Activated gamma-delta T cell treated with anti-CD3 and anti-CD28 coated beads, Interleukin-2, amount 50 U/mL, for 16 hours (primary cell): ENCODE results near the gene BCAP31.
A peak's percentile ranks its signal among the peaks of the same experiment; 100 is the strongest.
"Not testable (repeated sequence)": the region's sequence is repeated elsewhere in the genome, so short reads cannot be mapped to it uniquely, and the experiment has no call there.

Experiments
- DNase-seq: peaks from one replicate; pipeline ENCODE4 v3.0.0-alpha.2; 2020; ENCODE audit warnings: low read depth

Gene BCAP31

DNA sequence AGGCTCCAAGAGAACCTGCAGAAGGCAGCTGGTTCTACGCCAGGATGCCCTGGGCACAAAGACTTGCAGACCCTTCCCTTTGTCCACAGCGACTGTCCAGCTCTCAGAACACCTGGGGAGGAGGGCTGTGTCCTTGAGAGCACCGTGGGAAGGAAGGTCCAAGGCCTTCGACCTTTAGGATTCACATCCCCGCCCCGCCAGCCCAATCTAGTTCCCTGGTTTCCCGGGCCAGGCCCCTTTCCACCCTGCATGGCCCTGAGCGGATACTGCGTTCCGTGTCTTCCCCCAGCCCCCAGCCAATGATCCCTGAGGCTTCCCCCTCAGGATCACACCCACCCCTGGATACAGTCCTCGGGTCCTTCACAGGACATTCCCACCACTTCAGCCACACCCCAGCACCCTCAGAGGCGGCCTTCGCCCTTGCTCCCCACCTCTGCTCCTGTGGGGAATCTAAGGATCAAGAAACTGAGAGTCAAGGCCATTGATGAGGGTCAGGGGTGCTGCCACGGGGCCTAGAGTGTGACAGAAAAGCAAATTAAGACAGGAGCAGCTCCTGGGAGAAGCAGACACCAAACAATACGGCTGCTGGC is 9.6 kb upstream of the BCAP31 start:
- no peak for DNase-seq

DNA sequence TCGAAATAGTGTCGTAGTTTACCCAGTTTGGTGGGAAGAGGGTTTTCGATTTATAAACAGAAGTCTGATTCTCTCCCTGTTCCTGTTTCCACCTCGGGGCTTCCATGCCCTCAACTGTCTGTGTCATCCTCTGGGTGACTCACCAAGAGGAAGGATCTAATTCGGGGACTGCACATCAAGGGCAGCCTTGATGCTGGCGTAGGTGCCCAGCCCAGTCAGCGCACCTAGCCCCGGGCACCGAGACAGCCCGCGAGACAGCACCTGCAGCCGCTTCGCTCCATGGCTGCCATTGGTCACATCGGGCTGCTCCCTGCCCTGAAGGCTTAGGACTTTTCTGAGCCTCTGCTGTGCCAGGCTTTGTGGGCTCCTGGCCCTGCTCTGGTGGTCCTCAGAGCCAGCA is 8.2 kb upstream of the BCAP31 start:
- no peak for DNase-seq

DNA sequence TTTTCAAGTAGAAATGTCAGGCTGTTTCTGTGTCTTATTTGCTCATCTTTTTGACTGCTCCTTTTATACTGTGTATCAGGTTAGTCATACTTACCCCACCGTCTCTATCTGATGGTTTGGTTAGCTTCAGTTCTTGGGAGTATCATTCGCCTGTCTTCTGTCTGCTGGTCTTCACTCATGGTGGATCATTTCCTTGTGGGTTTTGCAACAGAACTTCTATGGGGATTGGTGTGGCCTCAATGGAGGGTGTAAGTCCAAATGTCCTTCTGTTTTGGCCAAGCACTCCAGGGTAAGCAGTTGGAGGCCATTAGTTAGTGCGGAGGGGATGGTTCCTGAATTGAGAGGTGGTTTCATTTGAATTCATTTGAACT is 7.6 kb upstream of the BCAP31 start:
- no peak for DNase-seq

- DNase-seq = no peak
Measured at GRCh38 chrX:153731117-153731844, 7.1 kb upstream of the BCAP31 start.

DNA sequence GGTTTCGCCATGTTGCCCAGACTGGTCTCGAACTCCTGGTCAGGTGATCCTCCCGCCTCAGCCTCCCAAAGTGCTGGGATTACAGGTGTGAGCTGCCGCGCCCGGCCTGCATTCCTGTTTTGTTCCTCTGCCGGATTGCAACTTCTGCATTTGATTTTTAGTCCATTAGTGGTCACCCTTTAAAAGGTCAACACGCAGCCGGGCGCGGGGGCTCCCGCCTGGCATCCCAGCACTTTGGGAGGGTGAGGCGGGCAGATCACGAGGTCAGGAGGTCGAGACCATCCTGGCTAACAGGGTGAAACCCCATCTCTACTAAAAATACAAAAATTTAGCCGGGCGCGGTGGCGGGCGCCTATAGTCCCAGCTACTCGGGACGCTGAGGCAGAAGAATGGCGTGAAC is 5.9 kb upstream of the BCAP31 start:
- not testable (repeated sequence) for DNase-seq

GRCh38 chrX:153728951-153729631 is 4.9 kb upstream of the BCAP31 start:
- DNase-seq = no peak

DNA sequence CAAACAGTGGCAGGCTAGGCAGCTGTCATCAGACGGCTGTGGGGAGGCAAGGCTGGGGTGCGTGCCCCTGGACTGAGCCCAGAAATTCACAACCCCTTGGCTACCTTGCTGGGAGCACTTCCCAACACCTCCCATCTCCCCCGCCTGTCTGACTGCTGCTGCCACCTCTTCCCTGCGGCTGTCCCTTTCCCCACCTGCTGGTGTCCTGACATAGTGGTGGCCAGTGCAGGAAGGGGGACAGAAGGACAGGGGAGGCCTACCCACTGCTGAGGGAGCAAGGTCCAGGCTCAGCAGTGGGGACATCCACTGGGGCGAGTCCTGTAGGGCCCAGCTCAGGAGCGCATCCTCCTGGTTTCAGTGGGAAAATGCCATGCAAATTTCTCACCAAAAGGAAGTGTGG is 3.9 kb upstream of the BCAP31 start:
- DNase-seq = no peak

GRCh38 chrX:153727123-153727931 is 3.1 kb upstream of the BCAP31 start:
- DNase-seq = no peak

DNA sequence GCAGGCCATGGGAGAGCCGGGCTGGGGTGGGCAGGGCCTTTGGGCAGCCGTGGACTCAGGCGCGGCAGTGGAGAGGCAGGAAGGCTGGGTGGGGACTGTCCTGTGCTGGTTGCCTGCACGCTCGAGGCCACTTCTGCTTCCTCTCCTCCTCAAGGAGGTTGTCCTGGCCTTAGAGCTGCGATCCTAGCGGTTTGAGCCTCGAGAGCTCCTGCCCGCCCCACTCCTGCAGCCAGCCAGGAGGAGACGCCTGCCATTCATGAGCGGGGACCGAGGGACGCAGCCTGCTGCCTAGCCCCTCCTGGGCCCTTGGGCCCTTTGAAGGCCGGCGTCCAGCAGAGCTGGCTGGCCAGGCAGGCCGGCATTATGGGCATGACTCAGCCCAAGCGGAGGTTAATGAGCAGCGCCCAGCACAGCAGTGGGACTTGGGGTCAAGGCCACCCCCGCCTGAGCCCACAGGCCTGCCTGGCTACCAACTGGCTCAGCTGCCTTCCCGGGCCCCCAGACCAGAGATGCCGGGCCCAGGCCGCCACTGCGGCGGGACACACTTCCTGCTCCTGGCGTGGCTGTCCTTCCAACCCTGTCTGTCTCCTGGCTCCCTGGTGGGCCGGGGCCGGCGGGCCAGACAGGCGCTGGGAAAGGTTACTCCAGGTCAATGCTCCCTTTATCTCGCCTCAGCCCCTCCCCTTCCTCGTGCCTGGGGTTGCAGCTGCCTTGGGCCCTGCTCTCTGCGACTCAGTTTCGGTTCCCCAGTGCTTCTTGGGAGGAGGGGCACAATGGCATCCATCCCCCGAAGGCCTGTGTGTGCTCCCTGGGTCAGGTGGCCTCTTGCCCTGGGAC is 2.3 kb upstream of the BCAP31 start:
- DNase-seq = no peak

DNA sequence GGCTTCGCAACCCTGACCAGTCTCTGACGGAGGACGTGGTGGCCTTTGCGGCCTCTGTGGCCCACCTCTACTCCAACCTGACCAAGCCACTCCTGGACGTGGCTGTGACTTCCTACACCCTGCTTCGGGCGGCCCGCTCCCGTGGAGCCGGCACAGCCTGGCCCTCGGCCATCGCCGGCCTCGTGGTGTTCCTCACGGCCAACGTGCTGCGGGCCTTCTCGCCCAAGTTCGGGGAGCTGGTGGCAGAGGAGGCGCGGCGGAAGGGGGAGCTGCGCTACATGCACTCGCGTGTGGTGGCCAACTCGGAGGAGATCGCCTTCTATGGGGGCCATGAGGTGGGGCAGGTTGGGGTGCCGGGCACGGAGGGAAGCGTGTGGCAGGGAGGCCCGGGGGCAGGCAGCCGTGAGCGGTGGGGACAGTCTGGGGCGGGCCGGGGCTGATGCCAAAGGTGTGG is 1.7 kb upstream of the BCAP31 start:
- DNase-seq = no peak

DNA sequence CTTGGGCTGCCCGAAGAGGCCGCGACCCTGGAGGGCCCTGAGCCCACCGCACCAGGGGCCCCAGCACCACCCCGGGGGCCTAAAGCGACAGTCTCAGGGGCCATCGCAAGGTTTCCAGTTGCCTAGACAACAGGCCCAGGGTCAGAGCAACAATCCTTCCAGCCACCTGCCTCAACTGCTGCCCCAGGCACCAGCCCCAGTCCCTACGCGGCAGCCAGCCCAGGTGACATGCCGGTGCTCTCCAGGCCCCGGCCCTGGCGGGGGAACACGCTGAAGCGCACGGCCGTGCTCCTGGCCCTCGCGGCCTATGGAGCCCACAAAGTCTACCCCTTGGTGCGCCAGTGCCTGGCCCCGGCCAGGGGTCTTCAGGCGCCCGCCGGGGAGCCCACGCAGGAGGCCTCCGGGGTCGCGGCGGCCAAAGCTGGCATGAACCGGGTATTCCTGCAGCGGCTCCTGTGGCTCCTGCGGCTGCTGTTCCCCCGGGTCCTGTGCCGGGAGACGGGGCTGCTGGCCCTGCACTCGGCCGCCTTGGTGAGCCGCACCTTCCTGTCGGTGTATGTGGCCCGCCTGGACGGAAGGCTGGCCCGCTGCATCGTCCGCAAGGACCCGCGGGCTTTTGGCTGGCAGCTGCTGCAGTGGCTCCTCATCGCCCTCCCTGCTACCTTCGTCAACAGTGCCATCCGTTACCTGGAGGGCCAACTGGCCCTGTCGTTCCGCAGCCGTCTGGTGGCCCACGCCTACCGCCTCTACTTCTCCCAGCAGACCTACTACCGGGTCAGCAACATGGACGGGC is 1.0 kb upstream of the BCAP31 start:
- no peak for DNase-seq

DNA sequence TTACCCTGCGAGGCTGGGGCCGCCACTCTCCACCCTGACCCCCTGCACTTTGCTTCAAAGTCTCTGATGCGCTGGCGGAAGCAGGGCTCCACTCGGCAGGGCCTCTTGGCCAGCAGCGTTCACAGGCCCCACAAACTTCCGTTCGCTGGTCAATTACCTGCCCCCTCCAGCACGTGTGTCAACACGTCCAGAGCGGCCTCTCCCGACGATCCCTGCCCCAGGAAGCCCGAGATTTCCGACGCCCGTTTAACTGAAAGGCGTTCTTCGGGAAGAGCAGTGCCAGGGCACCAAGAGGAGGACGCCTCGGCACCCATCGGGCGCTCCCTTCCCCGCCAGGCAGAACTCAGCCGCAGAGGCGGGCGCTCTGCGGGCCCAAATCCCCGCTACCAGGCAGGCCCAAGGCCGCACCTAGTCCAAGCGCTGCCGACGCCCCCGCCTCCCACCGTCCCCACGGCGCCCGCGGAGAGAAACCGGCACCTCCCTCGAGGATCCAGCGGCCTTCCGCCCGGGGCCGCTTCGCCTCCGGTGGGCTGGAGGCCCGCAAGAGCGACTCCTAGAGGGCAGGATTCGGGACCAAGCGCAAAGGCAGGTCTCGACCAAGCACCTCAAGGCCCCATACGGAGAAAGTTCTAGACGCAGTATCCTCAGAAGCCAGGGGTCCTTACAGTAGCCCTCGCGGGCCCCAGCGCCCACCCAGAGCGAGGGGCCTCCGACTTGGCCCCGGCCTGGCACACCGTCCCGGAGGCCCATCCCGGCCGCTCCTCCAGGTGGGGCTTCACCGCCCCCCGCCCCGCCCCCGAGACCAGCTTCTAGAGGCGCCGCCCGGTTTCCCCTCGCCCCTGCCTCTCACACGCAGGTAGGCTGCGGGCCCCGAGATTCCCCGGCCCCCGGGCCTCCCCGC is 586 bp downstream of the BCAP31 start:
- DNase-seq = peak; percentile 39

DNA sequence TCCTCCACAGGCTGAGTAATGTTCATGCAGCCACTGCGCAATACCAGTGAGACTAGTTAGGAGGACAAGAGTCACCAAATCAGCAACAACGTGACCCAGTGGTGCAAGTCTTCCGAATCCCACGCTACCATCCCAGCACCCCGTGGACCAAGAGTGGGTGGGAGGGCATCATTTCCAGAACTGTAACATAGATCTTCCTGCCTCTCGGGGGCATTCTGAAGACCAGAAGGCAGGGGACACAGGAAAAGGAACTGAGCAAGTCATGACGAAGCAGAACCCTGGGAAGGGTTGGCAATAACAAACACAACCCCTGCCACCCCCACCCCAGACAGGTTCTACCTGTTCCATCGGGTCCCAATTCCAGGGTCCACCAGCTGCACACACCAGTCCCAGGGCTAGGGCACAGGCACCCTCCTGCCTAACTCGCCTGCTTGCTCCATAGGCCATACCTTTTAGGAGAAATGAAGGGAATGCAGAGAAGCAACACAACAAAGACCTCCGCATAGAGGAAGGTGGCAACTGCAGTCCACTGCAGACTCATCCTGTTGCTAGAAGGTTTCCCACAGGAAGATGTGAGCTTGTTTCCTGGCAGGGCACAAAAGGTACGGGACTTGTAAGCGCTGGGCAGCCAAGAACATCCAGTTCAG is 1.4 kb downstream of the BCAP31 start:
- DNase-seq = no peak

- DNase-seq = no peak
Measured at GRCh38 chrX:153719701-153720100, 4.5 kb downstream of the BCAP31 start.

DNA sequence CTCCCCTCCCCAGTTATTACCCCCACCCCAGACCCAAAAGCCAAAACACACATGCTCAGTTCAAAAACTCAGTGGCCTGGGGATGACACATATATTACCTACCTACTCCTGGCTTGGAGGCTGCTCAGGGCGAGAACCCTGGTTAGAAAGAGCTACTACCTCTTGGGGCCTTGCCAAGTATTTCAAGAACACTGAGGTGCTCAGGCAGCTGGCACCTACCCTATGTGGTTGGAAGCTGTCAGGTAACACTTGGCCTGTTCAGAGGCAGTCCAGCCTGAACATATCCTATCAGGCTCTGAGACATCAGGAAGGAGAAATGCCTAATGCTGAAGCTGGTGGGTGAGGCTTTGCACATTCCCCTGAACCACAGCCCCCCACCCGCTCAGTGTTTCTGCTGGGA is 4.9 kb downstream of the BCAP31 start:
- no peak for DNase-seq

DNA sequence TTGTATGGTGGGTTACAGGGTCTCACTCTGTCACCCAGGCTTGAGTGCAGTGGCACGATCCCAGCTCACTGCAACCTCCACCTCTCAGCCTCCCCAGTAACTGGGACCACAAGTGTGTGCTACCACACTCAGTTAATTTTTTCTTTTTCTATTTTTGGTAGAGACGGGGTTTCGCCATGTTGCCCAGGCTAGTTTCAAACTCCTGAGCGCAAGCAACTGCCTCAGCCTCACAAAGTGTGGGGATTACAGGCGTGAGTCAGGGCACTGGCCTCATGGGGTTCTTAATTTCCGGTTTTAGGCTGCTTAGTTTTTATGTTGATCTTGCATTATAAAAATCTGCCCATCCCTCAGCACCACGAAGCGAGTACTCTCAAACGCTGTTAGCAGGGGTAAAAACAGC is 6.7 kb downstream of the BCAP31 start:
- DNase-seq = no peak

DNA sequence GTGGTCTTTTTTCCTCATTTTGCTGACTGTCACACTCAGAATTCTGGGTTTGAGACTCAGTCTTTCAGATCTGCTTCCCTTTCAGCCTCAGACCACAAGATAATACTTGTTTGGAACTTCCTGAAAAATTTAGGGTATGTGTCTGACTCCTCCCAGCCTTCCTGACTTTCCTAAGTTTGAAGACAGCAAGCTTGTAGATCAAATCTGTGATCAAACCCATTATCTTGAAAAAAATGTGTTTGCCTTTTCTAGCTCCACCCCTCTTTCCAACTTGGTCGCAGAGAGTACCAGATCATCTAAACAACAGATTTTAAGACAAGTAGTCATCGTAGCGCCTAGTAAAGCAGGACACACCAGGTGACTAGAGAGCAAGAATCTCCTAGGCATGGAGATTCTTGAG is 9.9 kb downstream of the BCAP31 start:
- no peak for DNase-seq

DNA sequence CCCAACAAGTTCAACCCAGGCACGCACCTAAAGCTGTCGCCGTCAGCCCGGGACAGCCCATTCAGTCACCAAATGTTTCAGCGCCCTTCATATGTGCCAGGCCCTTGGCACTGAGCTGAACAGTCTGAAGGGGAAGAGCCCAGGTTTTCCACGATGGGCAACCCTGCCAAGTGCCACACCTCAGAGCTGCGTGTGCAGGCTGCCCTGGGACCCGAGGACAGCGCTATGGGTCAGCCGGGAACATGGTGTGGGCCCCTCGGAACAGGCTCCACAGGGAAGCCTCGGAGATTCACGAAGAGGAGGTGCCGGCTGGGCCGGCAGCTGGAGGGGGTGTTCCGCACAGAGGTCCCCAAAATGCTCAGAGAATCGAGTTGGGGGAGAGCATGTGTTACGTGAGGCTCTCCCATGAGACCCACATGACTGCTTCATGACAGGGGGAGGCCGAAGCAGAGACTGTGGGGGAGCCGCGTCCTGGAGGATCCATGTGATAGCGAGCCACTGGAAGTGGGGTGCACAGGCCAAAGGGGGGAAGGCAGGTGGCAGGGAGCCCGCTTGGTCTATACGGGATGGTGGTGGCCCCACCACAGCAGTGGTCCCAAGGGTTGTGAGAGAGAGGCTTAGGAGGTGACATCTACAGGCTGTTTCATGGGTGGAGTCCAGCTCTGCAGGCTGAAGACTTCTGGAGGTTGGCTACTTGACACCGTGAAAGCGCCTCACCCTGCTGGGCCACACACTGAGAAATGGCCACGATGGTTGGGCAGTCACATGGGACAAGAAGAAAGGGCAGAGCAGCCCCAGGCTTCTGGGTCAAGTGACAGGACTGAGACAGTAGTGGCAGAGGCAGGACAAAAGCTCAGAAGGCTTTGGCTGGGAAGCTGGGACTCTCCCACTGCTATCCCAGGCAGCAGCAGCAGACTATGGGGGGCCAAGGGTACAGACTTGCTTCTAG is 14.2 kb downstream of the BCAP31 start:
- no peak for DNase-seq
